Erythroblast (primary cell): ENCODE measurements around the gene ALKBH5.

ENCODE experiments used
- GATA1 ChIP-seq: IDR thresholded peaks from 2 replicates; pipeline ENCODE4 v1.6.1; 2011; ENCODE audit warnings: low read depth, mild to moderate bottlenecking, control low read depth, low read length, moderate library complexity
- POLR2A ChIP-seq: IDR thresholded peaks from 2 replicates; pipeline ENCODE4 v1.6.1; 2011; ENCODE audit warnings: mild to moderate bottlenecking, low read length

- no peak for TF ChIP-seq POLR2A
- TF ChIP-seq GATA1, result no peak
Observed at GRCh38 chr17:18238299-18238698, 54.7 kb downstream of the ALKBH5 start.
